Stimulated activated CD4-positive, alpha-beta T cell treated with anti-CD3 and anti-CD28 coated beads, Interleukin-4, amount 100 ng/mL, for 48 hours (primary cell): ENCODE measurements around the gene QKI.

ENCODE experiments used
- DNase-seq, 2 donors: peaks; one replicate each; pipeline ENCODE4 v3.0.0-alpha.2; 2020; ENCODE audit warnings: low read depth in 2 of 2

The QKI gene

DNA sequence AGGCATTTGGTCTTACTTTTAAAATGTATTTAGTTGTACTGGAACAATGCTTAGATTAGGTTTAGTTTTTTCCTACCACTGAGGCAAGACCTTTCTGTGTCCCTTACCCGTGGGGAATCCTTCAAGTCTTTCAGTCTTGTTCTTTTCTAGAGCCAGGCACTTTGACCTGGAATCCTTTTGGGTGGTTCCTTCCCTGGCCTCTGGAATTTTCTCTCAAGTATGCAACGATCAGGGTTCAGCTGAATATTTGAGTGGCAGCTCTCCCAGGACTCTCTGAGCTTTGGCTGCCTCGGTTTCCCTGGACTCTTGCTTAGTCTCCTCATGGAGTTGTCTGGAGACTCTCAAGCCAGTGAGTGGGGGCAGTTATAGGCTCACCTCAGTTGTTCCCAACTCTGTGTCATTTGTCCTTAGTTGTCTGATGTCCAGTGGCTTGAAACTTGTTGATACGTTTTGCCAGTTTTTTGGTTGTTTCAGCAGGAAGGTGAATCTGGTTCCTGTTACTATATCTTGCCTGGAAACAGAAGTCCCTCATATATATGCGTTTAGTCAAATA lies 118.1 kb downstream of the QKI start:
- no peak for DNase-seq

DNA sequence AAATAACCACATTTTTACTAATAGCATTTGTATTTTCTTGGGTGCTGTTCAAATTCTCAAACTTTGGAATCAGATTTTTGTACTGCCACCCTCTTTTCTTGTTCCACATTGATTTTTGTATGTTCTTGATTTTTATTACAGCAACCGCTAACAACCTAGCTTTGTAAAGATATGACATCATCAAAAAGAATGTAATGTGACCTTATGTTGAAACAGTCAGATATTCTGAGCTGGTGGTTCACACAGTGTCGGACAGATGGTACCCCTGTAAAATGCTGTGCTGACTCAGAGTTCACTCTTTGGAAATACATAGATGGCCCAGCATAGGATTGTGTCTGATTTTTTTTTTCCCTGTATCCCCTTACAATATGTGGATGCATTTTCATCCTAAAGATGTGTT lies 118.9 kb downstream of the QKI start:
- no peak for DNase-seq

DNA sequence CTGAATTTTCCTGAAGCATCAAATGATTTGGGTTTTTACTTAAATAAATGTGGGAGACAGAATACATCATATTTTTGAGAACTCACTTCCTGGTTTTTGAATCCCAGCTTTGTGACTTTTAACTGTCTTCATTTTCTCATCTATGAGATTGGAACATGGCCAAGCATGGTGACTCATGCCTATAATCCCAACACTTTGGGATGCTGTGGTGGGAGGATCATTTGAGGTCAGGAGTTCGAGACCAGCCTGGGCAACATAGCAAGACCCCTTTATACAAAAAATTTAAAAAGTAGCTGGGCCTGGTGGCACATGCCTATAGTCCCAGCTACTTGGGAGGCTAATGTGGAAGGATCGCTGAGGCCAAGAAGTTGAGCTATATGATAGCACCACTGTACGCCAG lies 122.3 kb downstream of the QKI start:
- DNase-seq: no peak

DNA sequence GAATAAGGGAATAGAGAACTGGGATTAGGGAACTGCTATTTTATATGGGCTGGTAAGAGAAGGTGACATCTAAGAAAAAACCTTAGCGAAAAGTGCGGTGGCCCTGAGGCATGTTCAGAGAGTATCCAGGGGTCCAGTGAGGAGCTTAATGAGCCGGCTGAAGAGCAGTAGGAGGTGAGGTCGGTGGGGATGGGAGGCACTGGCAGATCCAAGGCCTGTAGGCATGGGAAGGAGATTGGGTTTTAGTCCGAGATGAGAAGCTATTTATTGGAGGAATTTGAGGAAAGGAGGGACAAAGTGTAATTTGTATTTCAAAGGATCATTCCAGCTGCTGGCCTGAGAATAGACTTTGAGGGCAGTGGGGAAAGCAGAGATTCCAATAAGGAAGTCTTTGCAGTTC lies 123.8 kb downstream of the QKI start:
- no peak for DNase-seq

DNA sequence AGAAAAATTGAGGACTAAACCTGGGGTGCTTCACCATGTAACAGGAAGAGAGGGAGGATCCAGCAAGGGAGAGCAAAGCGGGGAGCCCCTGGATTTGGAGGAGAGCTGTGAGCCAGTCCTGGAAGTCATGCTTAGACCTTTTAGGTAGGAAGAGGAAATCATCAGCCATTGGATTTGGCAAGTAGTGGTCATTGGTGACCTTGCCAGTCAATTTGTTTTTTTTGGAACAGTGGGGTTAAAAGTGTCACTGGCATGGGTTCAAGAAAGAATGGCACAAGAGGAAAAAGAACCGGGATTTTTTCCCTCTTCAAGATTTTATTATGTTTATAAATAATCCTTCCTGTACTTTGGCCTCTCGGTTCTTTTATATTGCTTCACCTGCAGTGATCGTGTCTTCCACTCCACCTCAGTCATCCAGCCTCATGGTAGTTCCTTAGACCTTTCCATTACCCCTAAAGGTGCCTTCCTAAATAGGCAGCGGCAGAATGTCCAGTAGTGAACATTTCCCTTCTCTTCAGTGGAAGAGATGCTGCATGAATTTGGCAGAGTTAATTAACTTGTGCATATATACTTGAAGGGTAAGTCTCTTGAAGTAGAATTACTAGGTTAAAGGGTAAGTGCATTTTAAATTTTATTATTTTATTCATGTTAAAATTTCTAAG lies 124.7 kb downstream of the QKI start:
- no peak for DNase-seq

DNA sequence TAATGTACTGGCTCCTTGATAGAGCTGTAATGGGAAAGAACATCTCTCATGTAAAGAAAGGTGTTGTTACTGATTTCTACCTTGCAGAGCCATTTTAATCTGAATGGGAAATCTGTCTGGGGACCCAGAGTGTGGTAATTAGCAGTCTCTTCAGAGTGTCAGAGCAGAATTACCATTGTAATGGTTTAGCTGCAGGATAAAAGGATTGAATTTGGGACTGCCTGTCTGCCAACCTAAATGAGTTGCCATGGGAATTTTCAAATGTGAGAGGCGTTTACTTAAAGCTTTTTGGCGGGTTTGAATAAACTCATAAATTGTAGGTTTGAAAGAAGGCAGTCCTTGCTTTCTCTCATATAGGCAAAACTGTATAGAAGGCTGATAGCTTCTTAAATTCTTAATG lies 128.8 kb downstream of the QKI start:
- DNase-seq: no peak

DNA sequence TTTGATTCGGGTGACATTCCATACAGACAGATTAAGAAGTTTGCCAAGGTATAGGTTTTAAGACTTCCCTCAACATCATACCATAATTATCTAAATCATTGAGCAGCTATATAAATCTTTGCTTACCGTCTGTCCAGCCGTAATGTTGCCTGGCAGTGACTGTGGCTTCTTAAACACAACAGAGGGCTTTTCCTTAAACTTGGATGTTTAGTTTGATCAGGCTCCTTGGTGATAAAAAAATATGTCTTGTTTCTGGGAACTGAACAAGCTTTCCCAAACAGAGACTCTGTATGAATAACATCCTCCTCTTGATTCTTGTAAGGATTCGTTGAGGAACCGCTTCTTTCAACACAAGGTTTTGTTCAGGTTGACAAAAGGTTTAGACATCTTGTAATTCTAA lies 130.9 kb downstream of the QKI start:
- DNase-seq: no peak

DNA sequence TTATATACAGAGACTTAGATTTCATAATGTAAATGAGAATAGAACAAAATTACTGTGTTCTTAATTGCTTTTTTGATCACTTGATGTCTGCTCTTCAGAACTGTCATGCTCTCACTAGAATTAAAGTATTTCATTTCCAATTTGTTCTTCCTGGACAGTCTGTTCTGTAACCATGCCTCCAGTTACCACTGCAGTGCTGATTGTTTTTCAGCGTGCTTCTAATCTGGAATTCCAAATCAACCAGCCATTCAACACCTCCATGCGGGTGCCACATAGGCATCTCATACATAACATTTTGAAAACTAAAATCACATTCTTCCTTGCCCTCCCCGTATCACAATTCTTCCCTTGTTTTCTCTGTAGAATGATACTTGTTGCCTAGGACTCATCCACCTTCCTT lies 132.8 kb downstream of the QKI start:
- DNase-seq: no peak

DNA sequence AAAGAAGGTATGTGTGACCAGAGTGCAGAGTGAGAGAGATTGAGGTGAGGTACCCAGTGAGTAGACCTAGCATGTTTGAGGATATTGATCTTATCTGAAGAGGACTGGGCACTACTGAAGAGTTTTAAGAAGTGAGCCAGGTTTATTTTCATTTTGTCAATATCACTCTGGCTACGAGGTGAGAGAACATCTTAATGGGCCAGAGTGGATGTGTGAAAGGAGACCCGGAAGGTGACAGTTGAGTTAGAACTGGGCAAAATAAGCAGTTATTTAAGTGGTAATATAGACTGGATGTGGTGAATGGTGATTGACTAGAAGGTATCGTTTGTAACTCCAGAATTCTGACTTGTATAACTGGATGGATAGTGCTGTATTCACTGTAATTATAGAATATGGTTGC lies 134.1 kb downstream of the QKI start:
- DNase-seq: no peak

DNA sequence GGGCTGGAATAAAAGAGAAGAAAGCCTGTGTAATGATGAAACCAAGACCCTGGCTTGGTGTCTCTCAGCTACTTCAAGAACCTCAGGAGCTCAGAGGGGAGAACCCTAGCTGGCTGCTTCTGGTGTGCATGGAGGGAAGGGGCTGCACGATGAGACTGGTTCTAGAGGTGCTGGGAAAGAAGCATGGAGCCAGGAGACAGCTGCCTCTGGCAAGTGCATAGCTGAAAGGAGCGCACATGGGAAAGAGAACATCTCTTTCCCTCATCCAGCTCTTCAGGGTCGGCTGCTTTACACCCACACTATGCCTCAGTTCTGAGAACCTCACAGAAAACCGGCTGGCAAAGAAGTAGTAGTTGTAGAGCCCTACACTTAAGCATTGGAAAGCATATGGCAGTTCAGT lies 139.5 kb downstream of the QKI start:
- no peak for DNase-seq

DNA sequence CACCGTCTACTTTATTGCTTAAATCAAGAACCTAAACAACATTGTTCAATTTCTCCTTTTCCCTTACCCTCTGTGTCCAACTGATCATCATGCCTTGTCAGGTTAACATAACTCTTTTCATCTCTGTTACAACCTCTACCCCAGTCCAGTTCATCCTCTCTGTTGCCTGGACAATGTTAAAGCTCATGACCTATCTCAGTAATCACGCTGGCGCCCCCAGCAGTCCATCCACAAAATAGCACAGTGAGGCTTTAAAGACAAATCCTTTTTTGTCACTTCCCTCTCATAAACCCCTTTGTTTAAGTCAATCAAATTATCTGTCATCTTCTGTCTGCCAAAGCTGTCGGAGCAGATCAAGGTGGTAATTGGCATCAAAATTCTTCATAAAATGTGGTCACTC lies 140.1 kb downstream of the QKI start:
- DNase-seq: peak; percentile 28 to 52

DNA sequence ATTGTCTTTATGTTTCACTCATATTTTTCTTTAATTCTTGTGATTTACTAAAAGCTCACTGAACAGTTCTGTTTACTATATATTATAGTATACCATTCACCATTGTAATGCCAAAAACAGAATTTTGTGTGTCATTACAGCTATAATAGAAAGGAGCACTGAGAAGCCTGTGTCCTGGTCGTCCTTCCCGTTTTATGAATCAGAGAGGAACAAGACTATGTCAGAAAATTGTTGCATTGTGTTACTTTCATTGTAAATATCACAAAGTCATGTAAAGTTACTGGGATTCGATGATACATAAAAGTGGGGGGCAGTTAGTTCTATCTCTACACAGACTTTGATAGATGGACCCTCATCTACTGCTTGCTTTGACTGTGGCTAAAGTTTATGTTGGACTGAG lies 145.1 kb downstream of the QKI start:
- no peak for DNase-seq

DNA sequence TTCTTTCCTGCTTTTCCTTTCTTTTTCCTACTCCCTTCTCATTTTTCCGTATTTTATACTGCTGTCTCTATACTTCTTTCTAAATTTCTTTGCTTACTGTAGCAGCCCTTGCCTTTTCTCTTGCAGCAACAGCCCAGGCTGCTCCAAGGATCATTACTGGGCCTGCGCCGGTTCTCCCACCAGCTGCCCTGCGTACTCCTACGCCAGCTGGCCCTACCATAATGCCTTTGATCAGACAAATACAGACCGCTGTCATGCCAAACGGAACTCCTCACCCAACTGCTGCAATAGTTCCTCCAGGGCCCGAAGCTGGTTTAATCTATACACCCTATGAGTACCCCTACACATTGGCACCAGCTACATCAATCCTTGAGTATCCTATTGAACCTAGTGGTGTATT lies 148.8 kb downstream of the QKI start:
- no peak for DNase-seq

DNA sequence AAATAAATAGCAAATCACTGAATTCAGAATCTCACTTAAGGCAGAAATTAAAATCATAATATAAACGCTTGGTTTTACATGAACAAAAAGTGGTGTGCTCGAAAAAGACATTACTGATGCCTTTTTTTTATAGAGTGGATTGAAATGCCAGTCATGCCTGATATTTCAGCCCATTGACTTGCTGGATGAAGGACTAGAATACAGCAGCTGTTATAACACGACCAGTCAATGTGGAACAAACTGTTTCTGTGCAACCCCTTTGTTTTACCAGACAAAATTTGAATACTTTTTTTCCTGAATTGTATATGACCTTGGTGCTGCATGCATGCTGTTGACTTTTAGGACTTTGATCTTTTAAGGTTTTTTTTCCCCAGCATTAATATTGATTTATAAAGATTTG lies 150.0 kb downstream of the QKI start:
- DNase-seq: no peak

DNA sequence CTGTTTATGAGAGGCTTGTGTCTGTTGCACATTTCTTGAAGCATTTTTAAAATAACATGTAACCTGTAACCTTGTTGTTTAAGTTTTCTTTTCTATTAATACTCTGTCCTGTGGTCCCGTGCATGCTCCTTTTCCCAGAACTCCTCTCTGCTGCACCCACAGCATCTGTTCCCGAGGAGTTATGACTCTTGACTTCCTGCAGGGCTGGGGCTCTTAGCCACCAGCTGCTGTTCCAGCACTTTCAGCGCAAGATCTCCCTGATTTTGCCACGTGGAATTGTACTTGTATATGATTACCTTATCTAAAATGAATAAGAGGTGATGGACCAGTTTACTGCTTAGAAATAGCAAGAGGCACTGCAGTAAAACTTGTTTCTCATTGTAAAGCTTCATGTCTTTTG lies 150.6 kb downstream of the QKI start:
- DNase-seq: no peak

DNA sequence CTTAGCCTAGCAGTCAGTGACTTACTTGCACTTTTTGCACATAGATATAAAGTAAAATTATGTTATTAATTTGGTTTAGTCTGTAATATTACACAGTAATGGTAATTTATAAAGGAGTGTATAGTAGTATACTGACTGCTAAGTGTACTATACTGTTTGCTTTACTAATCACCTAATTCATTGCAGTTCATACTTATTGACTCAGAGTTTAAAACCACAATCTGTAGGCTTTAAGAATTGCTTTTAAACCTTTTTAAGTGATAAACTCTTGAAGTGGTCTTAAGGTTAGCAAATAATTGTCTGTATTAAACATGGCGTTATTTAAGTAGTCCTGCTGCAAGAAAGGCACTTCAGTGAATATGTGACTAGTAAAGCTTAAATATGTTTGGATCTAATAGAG lies 151.5 kb downstream of the QKI start:
- no peak for DNase-seq

DNA sequence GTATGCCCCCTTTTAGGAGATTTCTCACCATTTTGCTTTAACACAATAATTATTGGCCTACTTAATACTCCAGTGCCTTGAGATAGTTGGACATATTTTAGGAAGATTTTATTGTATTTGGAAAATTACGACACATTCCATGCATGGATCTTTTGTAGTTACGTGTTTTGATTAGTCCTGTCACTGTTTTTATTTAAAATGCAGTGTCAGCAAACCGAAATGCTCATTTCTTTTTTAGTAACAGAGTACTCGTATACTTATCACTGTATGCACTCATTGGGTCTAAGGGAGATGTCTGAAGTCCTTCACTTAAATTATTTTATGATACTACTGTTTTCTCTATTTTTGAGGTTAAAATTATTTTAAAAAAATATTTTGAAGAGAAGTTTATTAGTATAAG lies 153.8 kb downstream of the QKI start:
- no peak for DNase-seq

DNA sequence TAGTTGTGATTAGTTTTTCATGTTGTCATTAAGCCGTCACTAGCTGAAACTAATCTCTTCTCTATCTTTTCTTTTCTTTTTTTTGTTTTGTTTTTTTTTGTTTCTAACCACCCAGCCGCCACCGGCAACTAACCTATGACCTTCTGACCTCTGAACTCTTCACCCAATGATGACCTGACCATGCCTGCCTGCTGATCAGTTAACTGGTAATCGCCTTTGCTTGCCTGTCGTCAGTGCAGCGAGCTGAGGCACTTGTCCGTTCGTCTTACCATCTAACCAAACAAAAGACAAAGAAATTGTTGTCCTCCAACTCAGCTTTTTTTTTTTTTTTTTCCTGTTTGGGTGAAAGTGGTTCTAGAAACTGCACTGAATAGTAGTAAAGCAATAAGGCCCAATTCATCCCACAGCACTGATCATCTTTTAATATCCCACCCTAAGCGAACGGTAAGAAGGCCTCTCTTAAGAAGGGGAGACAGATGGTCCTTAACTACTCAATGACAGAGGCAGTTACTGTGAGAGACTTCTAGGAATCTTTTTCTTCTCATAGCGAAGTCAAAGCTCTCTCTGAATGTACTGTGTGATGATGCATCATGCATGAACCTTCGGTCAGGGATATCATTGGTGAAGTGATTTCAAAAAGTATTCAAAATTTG lies 156.2 kb downstream of the QKI start:
- no peak for DNase-seq

DNA sequence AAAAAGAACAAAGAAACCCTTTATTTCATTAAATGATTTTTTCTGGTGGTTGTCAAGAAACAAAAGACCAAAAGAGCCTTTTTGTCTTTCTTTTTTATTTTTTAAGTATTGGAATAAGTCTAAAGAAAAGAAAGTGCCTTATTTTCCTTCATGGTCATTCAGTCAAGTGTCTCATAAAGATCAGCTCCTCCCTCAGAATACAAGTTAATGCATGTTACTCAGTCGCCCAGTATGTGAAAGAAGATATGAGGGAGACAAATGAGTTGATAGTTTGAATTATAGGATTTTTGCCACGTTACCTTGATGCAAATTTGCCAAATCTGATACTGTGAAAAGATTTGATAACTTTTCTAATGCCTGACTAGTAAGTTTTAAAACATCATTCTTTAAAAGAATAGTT lies 157.2 kb downstream of the QKI start:
- no peak for DNase-seq

DNA sequence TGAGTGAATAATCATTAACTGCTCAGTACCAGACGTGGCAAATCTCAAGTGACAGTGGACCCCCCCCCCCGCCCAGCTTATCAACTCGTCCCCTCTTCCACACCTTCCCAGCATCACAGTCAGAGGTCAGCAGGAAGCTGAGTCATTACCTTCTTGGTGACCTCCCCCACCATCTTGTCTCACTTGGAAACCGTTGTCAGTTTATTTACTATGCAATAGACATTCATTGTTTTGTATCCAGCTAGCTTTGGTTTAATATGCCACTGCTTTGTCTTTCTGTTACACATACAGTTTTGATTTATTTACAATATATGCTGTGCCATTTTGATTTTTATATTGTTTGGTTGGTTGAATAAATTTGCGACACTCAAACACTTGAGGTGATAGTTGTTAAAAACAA lies 158.1 kb downstream of the QKI start:
- no peak for DNase-seq

DNA sequence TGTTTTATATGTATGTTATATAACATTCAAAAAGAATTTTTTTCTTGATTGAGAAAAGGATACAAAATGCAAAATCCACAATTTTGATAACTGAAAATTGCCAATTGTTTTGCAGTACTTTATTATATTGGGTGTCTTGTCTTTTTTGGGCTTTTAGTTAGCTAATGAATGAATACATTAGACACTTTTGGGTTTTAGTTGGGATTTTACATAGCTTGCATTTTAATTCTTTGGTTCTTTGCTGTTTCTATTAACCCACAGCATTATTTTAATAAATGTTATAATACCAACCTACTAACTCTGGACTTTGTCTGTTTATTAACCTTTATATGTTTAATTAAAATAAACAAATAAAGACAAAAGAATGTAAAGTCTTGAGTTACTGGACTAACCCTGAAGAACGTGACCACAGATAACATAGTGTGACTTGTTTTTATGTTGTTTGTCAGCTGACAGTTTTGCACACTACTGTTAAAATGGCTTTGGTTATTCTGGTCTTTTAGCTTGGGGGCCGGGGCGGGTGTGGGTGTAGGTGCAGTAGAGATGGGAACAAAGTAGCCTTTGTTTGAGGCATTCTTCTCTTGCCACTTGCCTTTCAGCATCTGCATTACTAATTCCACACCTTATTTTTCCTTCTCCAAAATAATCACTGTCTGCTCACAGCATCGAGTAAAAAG lies 159.1 kb downstream of the QKI start:
- no peak for DNase-seq

DNA sequence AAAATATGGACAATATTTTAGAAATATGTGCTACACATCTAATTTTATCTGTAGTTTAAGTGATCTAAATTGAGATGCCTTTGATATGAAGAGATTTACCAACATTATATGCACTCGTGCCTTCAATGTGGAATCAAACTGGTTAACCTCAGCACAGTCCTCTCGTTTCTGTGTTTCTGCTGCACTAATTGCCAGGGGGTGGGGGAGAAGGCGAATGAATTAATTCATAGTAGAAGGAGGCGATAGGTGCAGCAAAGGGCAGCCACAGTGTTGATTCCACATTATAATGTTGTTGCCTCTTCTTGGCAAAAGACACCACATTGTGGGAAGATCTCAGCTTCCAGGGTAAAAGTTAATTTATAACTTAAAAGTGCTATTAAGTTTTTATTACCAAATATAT lies 161.6 kb downstream of the QKI start:
- DNase-seq: no peak

DNA sequence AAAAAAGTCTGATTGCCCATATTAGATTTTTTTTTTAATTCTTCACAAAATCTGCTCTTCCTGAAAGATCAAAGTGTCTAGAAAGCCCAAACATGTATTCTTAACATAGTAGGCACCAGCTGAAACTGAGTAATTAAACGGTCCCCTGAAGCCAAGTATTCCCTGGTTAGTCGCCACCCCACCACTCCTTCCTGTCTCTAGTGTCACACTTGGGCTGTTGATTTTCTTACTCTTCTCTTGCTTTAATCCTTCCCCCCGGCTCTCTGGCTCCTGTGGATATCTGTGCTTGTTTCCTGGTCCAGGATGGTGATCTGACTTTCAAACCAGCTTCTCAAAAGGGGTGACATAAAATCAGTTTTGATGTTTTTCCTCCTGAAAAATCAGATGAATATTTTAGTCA lies 162.9 kb downstream of the QKI start:
- DNase-seq: no peak
